ENCODE data around the gene ELAC2.

Gene ELAC2

DNA sequence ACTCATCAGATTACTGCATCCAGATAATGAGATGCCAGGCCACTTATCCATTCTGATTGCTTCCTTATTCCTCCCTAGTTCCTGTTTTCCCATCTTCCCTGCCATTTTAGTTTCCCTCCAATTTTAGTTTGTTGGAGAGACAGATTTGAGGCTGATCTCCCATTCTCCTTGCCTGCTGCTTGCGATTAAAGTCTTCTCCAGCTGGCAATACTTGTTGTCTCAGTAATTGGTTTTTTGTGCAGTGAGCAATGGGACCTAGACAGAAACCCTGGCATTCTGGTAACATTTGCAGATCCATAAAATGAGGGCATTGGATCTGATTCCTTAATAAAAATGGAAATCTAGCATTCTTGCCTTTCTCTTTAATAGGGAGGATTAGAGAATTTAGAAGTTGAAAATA, 17.6 kb upstream of the ELAC2 start:
- Histone ChIP-seq H2AK5ac (ENCODE audit: low read length) (no peak overlapping the region), H3K79me2 (ENCODE audit: control insufficient read depth, insufficient read depth, low read length) (no peaks in the 10 kb centered on the region), H3K9ac (ENCODE audit: low read length) (no peak overlapping the region), H3K18ac (ENCODE audit: low read length) (no peak overlapping the region), H3K4ac (ENCODE audit: low read depth, low read length) (no peak overlapping the region), H3K4me2 (ENCODE audit: low read length) (no peak overlapping the region), H3K4me1 (ENCODE audit: control insufficient read depth, low read depth, low read length) (no peaks in the 10 kb centered on the region), H3K27me3 (ENCODE audit: insufficient read depth, low read length, poor library complexity) (no peaks in the 10 kb centered on the region), H3K27ac (ENCODE audit: low read depth, low read length) (no peak overlapping the region), H3K23ac (ENCODE audit: low read length) (no peak overlapping the region), H3K36me3 (ENCODE audit: control insufficient read depth, insufficient read depth, low read length) (no peaks in the 10 kb centered on the region), H2BK120ac (ENCODE audit: low read depth, low read length) (no peak overlapping the region), H3K56ac (ENCODE audit: low read length) (no peak overlapping the region), H3K4me3 (ENCODE audit: low read length) (no peak overlapping the region), H3K79me1 (ENCODE audit: low read length) (no peaks in the 10 kb centered on the region), H4K8ac (ENCODE audit: low read depth, low read length) (no peak overlapping the region), H4K5ac (ENCODE audit: low read length) (no peak overlapping the region), H2BK15ac (replicated peaks; ENCODE audit: low read depth) (no peak overlapping the region), H2BK5ac (ENCODE audit: low read length) (no peak overlapping the region)
- DNase-seq: no peak
- WGBS (ENCODE audit: extremely low coverage, insufficient coverage, low lambda C conversion rate): no CpG with 5 or more reads among the region's 1 CpG

DNA sequence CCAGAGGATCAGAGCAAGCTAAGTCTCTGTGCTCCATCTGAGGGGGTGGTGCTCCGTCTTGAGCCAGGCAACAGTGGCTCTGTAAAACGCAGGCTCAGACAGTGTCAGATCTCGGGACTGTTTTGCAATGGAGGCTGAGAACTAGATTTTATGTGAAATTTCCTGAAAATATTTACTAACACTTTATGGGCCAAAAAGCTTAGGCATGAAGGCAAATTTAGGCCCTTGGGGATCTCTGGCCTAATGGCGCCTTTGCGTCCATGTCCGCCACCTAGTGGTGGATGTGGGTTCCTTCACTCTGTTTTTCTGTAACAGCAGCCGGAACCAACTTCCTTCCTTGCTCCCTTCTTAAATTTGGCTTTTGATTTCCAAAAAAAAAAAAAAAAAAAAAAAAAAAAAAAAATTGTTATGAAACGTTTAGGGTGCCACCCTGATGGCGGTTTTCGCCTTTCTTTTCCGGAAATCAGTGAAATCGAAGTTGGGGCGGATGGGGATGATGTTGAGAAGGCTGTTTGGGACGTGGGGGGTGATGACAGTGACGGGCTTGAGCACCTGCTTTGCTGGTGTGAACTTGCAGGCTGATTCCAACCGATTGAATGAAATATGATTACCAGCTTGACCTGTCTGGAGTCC, 14.0 kb upstream of the ELAC2 start:
- H3K9ac ChIP-seq (ENCODE audit: low read length): no peak overlapping the region
- H3K23ac ChIP-seq (ENCODE audit: low read length): no peak overlapping the region
- no peak overlapping the region for H2BK5ac ChIP-seq (ENCODE audit: low read length)
- no peak overlapping the region for H3K18ac ChIP-seq (ENCODE audit: low read length)
- no peaks in the 10 kb centered on the region for H3K79me1 ChIP-seq (ENCODE audit: low read length)
- H3K4me2 ChIP-seq (ENCODE audit: low read length): no peak overlapping the region
- H3K56ac ChIP-seq (ENCODE audit: low read length): no peak overlapping the region
- DNase-seq: peak; percentile 67
- no peaks in the 10 kb centered on the region for H3K27me3 ChIP-seq (ENCODE audit: insufficient read depth, low read length, poor library complexity)
- H2BK15ac ChIP-seq (replicated peaks; ENCODE audit: low read depth): no peak overlapping the region
- H3K4me1 ChIP-seq (ENCODE audit: control insufficient read depth, low read depth, low read length): no peaks in the 10 kb centered on the region
- no peaks in the 10 kb centered on the region for H3K79me2 ChIP-seq (ENCODE audit: control insufficient read depth, insufficient read depth, low read length)
- no peak overlapping the region for H4K5ac ChIP-seq (ENCODE audit: low read length)
- WGBS (ENCODE audit: extremely low coverage, insufficient coverage, low lambda C conversion rate): no CpG with 5 or more reads among the region's 16 CpGs
- no peak overlapping the region for H2AK5ac ChIP-seq (ENCODE audit: low read length)
- H3K36me3 ChIP-seq (ENCODE audit: control insufficient read depth, insufficient read depth, low read length): no peaks in the 10 kb centered on the region
- H3K27ac ChIP-seq (ENCODE audit: low read depth, low read length): no peak overlapping the region
- H4K8ac ChIP-seq (ENCODE audit: low read depth, low read length): no peak overlapping the region
- no peak overlapping the region for H3K4ac ChIP-seq (ENCODE audit: low read depth, low read length)
- H3K4me3 ChIP-seq (ENCODE audit: low read length): no peak overlapping the region
- H2BK120ac ChIP-seq (ENCODE audit: low read depth, low read length): no peak overlapping the region

DNA sequence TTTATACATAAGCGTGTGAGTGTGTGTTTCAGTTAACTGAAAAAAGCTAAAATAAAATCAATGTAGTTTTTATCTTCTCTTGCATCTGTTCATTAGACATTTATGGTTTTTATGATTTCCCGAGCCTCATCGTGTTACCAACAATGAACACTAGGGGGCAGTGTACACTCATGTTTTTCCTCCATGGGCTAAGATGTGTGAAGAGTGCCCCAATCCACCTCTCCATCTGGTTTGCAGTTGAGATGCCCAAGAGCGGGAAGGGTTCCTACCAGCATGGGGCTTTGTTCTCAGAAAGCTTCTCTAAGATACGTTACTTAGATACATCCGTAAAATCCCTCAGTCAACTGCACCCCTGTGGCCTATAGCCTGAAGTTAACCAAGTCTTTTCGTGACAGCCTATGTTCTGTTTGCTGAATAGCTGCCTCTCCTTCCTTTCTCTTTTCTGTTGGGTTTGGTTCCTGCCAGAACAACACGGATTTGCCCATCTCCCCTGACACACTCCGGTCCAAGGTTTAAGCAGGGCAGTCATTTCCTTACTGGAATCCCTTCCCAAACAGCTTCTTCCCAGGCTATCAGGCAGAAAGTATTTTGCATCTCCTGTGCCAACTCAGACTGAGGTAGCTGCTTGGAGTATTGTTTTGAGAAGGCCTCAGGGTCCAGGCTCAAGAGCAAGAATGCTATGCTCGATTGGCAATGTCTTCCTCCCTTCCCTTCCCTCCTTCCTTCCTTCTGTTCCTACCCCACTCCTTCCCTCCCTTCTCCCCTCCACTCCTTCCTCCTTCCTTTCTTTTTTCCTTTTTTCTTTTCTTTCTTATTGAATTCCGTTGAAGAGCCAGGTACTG, 12.9 kb upstream of the ELAC2 start:
- Histone ChIP-seq H3K18ac (ENCODE audit: low read length) (no peak overlapping the region), H4K8ac (ENCODE audit: low read depth, low read length) (no peak overlapping the region), H3K79me1 (ENCODE audit: low read length) (no peaks in the 10 kb centered on the region), H3K56ac (ENCODE audit: low read length) (no peak overlapping the region), H3K23ac (ENCODE audit: low read length) (no peak overlapping the region), H3K4me2 (ENCODE audit: low read length) (no peak overlapping the region), H4K5ac (ENCODE audit: low read length) (peak overlapping the region; percentile 26), H3K9ac (ENCODE audit: low read length) (no peak overlapping the region), H3K36me3 (ENCODE audit: control insufficient read depth, insufficient read depth, low read length) (no peaks in the 10 kb centered on the region), H3K4me3 (ENCODE audit: low read length) (no peak overlapping the region), H3K4ac (ENCODE audit: low read depth, low read length) (no peak overlapping the region), H3K27me3 (ENCODE audit: insufficient read depth, low read length, poor library complexity) (no peaks in the 10 kb centered on the region), H3K4me1 (ENCODE audit: control insufficient read depth, low read depth, low read length) (no peaks in the 10 kb centered on the region), H2BK120ac (ENCODE audit: low read depth, low read length) (no peak overlapping the region), H3K79me2 (ENCODE audit: control insufficient read depth, insufficient read depth, low read length) (no peaks in the 10 kb centered on the region), H2BK5ac (ENCODE audit: low read length) (no peak overlapping the region), H2AK5ac (ENCODE audit: low read length) (no peak overlapping the region), H3K27ac (ENCODE audit: low read depth, low read length) (no peak overlapping the region), H2BK15ac (replicated peaks; ENCODE audit: low read depth) (no peak overlapping the region)
- peak; percentile 70 for DNase-seq
- WGBS (ENCODE audit: extremely low coverage, insufficient coverage, low lambda C conversion rate): no CpG with 5 or more reads among the region's 11 CpGs

DNA sequence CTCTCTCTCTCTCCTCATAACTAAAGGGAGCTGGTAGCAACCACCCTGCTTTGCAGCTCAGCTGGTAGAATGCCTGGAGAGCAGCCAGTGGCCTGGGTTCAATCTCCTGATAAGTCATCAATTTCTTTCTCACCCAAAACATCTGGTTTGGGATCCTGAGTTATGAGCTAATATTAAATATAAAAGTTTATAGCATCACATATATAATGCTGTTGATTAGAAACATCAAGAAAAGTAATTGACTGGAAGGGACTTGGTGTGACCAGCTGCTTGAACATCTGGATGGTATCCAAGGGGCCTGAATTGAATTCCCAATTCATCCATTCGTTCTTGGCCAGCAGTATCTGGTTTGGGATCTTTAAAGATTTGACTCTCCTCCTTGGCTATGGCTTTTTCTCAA, 12.2 kb upstream of the ELAC2 start:
- no peak overlapping the region for H4K8ac ChIP-seq (ENCODE audit: low read depth, low read length)
- H3K27ac ChIP-seq (ENCODE audit: low read depth, low read length): no peak overlapping the region
- no peak overlapping the region for H3K18ac ChIP-seq (ENCODE audit: low read length)
- H2BK5ac ChIP-seq (ENCODE audit: low read length): no peak overlapping the region
- no peak overlapping the region for H3K4ac ChIP-seq (ENCODE audit: low read depth, low read length)
- no peak overlapping the region for H3K9ac ChIP-seq (ENCODE audit: low read length)
- H3K4me1 ChIP-seq (ENCODE audit: control insufficient read depth, low read depth, low read length): no peaks in the 10 kb centered on the region
- no peak overlapping the region for H3K56ac ChIP-seq (ENCODE audit: low read length)
- H3K4me3 ChIP-seq (ENCODE audit: low read length): no peak overlapping the region
- H2BK120ac ChIP-seq (ENCODE audit: low read depth, low read length): no peak overlapping the region
- H3K27me3 ChIP-seq (ENCODE audit: insufficient read depth, low read length, poor library complexity): no peaks in the 10 kb centered on the region
- no peak overlapping the region for H3K23ac ChIP-seq (ENCODE audit: low read length)
- H3K4me2 ChIP-seq (ENCODE audit: low read length): no peak overlapping the region
- no peaks in the 10 kb centered on the region for H3K79me1 ChIP-seq (ENCODE audit: low read length)
- H4K5ac ChIP-seq (ENCODE audit: low read length): no peak overlapping the region
- H3K36me3 ChIP-seq (ENCODE audit: control insufficient read depth, insufficient read depth, low read length): no peaks in the 10 kb centered on the region
- WGBS (ENCODE audit: extremely low coverage, insufficient coverage, low lambda C conversion rate): no CpG with 5 or more reads among the region's 1 CpG
- H2BK15ac ChIP-seq (replicated peaks; ENCODE audit: low read depth): no peak overlapping the region
- no peak overlapping the region for H2AK5ac ChIP-seq (ENCODE audit: low read length)
- no peak for DNase-seq
- H3K79me2 ChIP-seq (ENCODE audit: control insufficient read depth, insufficient read depth, low read length): no peaks in the 10 kb centered on the region

DNA sequence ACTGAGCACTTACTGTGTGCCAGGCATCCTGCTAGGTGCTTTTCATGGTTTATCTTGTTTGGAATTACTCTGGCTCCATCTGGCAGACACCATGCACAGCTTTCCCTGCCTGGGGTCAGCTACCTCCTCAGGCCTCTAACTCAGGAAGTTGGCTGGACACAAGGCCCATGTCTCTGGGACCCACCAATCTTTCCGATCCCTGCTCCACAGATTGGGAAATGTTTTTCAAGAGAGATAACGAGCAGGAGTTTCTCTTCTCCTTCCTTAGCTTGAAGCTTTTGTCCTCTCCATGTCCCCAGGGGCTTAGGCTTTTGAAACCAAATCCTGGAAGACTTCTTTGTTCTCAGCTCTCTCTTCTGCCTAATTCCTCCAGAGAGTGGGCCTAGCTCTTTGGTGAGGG, 11.5 kb upstream of the ELAC2 start:
- Histone ChIP-seq H2BK15ac (replicated peaks; ENCODE audit: low read depth) (no peak overlapping the region), H4K8ac (ENCODE audit: low read depth, low read length) (no peak overlapping the region), H3K79me1 (ENCODE audit: low read length) (no peaks in the 10 kb centered on the region), H3K79me2 (ENCODE audit: control insufficient read depth, insufficient read depth, low read length) (no peaks in the 10 kb centered on the region), H3K27me3 (ENCODE audit: insufficient read depth, low read length, poor library complexity) (no peaks in the 10 kb centered on the region), H3K36me3 (ENCODE audit: control insufficient read depth, insufficient read depth, low read length) (no peaks in the 10 kb centered on the region), H3K4ac (ENCODE audit: low read depth, low read length) (no peak overlapping the region), H2BK5ac (ENCODE audit: low read length) (no peak overlapping the region), H3K4me1 (ENCODE audit: control insufficient read depth, low read depth, low read length) (no peaks in the 10 kb centered on the region), H3K18ac (ENCODE audit: low read length) (no peak overlapping the region), H4K5ac (ENCODE audit: low read length) (no peak overlapping the region), H3K4me3 (ENCODE audit: low read length) (no peak overlapping the region), H3K9ac (ENCODE audit: low read length) (no peak overlapping the region), H3K56ac (ENCODE audit: low read length) (no peak overlapping the region), H2BK120ac (ENCODE audit: low read depth, low read length) (no peak overlapping the region), H3K27ac (ENCODE audit: low read depth, low read length) (no peak overlapping the region), H3K4me2 (ENCODE audit: low read length) (no peak overlapping the region), H2AK5ac (ENCODE audit: low read length) (no peak overlapping the region), H3K23ac (ENCODE audit: low read length) (no peak overlapping the region)
- DNase-seq: no peak
- WGBS (ENCODE audit: extremely low coverage, insufficient coverage, low lambda C conversion rate): no CpG with 5 or more reads among the region's 2 CpGs

All from mesendoderm (in vitro differentiated cells).